HuH-7.5 (cell line): ENCODE results near the gene MGLL.
A peak's percentile ranks its signal among the peaks of the same experiment; 100 is the strongest.

ENCODE experiments used
- DNase-seq: peaks from one replicate; pipeline ENCODE4 v3.0.0; 2011; ENCODE audit warnings: low spot score

Gene MGLL

DNA sequence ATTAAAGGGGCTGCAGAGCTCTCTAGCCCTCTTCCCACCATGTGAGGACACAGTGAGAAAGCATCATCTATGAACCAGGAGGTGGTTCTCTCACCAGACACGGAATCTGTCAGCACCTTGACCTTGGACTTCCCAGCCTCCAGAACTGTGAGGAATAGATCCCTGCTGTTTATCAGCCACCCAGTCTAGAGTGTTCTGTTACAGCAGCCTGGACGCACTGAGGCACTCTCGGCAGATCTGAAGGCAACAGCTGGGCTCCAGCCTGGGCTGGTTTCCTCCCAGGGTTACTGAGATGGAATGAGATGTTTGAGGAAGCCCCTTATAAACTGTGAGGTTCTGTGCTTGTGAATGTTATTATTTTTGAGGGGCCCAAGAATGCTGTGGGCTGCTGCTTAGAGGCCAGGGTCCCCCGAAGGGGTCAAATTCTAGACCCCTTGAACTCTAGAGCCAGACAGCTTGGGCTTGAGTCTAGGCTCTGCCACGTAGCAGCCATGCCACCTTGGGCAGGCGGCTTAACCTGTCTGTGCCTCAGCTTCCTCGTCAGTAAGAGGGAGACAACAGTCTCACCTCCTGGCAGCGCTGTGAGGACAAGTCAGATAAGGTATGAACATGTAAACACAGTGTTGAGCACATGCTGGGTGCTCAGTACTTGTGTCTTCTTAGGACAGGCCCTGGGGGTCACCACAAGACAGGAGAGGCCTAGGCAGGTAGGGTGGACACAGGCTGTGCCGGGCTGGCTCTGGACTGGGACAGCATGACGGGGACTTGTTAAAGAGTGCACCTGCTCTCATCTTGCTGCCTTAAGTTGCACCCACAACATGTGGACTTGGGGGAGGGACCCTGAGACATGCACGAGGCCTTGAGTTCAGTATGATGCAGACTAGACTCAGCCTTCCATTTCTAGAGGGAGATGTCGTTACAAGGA lies 49.2 kb downstream of the MGLL start:
- DNase-seq = no peak

DNA sequence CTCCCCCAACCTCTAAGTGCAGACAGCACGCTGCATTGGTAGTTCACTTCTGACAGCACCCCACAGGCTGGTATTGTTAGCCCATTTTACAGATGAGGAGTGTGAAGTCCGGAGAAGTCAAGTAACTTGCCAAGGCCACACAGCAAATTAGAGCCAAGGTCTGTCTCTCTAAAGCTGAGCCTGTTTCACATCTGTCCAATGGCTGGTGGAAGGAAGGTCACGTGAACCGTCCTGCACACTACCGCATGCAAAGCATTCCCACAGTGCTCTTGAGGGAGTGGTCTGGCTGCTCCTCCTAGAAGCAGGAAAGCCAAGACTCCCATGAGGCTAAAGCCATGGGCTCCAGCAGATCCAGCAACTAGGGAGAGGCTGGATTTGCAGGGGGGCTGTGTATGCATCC lies 50.0 kb downstream of the MGLL start:
- DNase-seq = no peak

DNA sequence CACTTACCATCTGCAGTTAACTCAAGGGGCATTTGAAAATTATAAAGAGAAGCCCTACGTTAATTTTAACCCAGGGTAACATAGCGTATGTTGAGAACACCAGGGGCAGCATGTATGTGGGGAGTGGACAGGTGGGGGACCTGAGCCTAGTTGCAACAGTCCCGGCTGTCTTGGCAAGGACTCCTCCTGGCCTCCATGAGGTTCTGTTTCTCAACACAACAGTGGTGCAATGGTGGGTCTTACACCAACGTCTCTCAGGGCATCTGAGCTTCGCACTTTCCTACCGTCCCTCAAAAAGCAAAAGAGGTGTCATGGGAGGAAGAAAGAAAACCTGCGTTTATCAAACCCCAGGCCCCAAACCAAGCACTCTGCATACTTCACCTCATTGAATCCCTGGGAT lies 50.6 kb downstream of the MGLL start:
- no peak for DNase-seq

DNA sequence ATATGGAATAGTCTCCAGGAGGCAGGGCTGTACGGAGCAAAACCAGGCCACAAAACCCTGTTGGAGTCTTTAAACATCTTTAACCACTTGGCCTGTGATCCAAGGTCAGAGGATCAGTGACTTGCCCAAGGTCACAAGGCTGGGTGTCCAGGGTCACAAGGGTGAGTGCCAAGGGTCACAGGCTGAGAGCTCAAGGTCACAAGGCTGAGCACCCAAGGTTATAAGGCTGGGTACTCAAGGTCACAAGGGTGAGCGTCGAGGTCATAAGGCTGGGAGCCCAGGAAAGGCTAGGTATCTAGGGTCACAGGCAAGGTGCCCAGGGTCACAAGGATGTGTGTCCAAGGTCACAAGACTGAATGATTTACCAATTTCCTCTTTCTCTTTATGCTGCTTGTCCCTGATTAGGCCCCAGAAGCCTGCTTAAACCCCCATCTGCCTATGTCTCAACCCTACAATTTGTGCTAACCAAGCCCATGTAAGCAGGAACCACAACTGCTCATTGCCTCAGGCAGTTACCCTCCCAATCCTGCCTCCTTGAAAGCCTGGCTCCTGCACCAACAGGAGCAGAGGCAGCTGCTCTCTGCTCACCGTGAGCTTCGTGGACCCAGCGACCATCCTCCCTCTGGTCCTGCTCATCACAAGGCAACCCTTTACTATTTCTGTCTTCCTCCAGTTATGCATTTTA lies 51.5 kb downstream of the MGLL start:
- DNase-seq = no peak

DNA sequence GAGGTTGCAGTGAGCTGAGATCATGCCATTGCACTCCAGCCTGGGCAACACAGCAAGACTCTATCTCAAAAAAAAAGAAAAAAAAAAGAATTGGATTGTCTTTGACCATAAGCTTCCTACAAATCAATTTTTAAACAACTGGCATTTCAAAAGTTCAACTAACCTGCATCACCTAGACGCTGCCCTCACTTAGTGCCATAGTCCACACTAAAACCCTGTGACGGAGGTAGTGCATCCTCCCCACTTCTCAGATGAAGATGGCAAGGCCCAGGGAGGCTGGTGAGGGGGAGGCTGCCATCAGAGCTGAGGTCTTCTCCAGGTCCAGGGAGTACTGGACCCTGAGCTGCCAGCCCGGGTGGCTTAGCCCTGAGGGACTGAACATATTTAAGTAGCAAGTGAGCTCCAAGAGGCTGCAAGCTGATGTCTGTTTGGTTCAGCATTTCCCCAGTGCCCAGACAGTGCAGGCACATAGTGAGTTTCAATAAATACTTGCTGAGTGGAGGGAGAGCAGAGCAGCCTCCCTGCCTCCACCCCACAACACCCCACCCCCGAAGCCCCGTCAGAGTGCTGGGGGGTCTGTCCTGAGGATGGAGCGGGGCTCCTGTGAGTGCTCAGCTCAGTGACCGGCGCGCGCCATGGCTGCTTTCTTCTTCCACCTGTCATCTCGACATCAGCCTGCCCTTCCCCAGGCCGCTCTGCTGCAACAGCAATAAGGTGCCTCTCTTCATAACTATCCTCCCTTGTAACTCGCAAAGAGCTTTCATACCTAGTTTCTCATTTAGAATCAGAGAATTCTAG lies 52.8 kb downstream of the MGLL start:
- no peak for DNase-seq

DNA sequence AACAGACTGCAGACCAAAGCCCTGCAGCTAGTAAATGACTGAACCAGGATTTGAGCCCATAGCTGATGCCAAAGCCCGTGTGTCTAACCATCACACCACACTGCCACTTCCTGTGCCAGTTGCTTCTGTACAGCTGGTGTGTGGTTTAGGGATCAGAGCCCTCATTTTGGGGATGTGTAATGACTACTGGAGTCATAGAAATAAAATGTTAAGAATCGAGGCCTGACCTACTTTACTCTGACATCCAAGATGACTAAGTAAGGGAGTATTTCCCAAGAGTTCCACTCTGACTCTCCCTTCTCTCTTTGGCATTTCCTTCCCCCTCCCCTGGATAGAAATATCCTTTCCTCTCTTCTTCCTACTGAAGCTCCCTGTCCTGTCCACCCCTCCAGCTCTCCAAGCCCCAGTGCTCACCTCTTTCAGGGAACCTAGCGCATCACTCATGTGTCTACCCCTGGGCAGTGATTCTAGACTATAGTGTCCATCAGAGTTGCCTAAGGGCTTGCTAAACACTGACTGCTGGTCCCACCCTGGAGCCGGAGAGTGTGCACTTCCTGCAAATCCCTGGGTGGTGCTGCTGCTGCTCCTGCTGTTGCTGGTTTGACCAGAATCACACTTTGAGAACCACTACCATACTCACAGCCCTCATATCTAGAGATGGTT lies 53.8 kb downstream of the MGLL start:
- peak; percentile 45 for DNase-seq

DNA sequence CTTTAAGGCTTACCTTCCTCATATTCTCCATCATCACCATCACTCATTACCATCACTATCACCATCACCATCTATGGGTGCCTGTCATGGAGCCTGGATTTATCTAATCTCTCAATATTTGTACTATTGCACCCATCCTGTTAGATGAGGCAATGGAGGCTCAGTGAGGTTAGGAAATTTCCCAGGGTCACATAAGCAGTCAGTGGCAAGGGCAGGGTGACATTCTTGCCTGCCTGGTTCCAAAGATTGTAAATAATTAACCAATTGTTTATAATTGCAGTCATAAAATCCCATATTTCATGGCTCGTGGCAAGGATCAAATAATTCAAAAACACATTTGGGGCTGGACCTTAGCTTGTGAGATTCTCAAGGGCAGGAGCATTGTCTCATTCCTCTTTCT lies 55.2 kb downstream of the MGLL start:
- peak; percentile 86 for DNase-seq

DNA sequence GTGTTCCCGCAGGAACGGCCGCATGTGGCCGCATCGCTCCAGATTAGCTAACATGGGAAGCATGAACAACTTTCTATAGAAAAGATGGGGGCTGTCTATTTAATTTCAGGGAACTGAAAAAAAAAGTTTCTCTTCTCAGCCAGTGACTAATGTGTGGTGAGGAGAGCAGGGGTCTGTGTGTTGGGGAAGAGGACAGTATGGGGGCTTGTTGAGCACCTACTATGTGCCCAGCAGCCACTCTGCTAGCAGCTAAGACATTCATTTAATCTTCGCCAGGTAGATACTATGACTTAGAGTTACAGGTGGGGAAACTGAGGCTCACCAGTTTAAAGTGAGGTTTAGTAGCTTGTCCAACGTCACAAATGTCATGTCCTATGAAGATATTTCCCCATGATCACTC lies 56.6 kb downstream of the MGLL start:
- DNase-seq = no peak

DNA sequence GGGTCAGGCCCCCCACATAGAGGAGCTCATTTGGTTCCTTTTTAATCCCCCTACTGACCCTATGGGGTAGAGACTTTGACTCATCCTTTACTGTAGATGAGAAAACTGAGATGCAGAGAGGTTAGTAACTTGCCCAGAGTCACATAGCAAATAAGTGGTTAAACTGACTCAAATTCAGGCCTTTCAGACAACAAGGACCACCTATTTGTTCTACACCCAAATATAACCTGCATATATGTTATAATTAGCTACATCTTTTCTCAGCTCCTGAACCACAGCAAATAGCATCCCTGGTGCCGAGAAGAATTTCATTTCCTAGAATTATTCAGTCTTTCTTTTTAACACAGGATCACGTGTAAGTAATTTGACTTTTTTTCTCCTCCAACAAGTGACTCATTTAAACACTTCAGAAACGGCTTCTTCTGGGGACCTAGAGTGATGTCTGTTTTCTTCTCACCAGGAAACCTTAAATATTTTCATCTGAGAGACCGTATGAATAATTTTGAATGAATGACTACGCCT lies 57.4 kb downstream of the MGLL start:
- DNase-seq = no peak

DNA sequence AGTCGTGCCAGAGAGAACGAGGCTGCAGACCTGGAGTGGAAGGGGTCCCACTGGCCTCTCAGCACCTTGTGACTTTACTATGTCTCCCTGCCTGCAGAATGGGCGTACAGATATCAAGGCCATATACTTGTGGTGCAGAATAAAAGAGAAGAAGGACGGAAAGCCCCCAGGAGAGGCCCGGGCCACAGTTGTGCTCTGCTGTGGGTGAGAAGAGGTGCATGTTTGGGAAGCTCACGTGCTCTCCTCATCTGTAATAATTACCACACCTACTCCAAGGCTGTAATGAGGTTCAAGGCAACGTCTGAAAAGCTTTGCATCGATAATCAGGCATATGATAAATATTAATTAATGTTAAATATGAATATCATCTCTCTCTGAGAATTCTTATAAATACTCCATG lies 58.0 kb downstream of the MGLL start:
- no peak for DNase-seq

DNA sequence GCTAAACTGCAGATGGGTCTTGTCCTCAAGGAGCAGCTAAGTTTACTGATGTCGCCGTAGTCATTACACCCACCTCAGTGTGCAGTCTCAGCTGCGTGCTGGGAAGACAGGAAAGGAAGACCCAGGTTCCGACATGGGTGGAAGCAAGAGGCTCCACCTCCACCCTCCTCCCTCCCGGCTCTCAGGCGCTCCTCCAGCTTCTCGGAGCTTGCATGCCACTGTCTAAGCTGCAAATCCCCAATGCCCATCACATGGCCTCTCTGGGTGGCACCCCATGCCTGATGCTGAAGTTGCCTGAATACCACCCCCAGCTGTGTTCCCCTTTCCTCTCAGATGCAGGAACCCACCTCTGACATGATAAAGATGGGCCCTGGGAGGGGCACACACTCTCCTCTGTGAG lies 58.5 kb downstream of the MGLL start:
- DNase-seq = no peak

DNA sequence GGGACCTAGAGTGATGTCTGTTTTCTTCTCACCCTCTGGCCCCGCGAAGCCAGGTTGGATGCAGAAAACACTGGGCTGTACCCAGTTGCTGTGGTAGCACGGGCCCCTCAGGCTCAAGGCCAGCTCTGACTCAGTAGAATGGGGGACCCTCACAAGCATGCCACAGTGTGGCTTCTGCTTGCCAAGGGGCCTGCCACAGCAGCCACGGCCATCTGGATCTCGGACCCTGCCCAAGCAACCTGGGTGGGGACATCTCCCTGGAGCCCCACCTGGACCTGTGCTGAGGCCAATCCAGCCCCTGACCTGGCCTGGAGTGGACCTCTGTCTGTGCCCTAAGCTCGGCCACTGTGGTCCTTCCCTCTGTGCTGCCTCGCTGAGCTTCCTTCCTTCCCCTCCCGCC lies 59.0 kb downstream of the MGLL start:
- DNase-seq = no peak

DNA sequence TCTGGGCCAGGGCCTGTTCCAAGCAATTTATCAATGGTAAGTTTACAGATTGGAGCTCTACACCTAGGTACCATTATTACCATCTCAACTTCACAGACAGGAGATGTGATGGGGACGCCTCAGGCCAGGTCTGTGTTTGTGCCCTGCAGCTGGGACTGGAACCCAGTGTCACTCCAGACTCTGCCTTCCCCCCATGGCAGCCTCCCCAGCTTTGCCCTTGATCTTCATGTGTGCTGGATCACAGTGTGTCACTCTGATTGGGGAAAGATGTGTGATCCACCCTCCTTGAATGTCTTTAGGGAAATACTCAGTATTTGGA lies 59.6 kb downstream of the MGLL start:
- no peak for DNase-seq

DNA sequence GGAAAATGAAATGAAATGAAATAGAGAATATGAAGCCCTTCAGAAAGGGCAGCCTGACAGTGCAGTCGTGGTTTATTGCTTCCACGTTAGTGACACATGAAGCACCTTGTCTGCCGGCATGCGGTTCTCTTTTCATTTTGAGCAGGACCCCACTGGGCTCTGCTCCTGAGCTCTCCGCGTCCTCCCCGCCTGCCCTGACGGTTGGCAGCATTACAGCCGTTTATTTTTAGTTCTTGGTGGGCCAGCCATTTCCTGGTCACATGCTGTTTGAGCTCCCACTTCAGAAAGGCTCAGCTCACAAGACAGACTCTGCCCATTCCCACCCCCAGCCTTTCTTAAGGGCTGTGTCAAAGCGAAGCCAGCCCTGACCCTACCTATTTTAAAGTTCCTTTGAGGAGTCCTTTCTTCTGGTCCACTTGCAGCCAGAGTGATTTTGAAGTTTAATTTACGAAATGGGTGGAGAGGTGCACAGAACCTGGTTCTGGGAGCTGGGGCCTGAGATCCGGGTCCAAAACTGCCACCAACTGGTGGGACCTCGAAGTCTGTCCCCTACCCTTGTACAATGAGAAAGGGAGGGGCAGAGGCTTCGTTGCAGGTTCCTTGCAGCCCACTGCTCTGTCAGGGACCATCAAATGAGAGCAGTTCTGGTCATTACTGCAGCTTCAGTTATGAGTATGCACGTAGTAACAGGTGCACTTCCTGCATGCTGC lies 60.1 kb downstream of the MGLL start:
- DNase-seq = no peak

DNA sequence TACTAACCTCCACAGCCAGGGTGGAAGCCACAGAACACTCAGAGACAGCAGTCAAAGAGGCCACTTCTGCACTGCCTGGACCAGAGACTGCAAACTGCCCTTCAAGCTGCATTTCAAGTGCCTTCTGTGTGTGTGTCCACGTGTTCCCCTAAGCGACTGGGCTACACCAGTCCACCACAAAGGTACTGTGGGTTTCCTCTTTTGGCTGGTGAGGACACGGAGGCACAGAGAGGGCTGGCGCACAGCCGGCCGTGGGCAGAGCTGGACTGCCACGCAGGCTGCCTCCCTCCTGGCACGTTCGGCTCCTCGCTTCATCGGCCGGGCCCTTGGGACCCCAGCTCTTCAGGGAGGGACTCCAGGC lies 60.9 kb downstream of the MGLL start:
- DNase-seq = no peak

DNA sequence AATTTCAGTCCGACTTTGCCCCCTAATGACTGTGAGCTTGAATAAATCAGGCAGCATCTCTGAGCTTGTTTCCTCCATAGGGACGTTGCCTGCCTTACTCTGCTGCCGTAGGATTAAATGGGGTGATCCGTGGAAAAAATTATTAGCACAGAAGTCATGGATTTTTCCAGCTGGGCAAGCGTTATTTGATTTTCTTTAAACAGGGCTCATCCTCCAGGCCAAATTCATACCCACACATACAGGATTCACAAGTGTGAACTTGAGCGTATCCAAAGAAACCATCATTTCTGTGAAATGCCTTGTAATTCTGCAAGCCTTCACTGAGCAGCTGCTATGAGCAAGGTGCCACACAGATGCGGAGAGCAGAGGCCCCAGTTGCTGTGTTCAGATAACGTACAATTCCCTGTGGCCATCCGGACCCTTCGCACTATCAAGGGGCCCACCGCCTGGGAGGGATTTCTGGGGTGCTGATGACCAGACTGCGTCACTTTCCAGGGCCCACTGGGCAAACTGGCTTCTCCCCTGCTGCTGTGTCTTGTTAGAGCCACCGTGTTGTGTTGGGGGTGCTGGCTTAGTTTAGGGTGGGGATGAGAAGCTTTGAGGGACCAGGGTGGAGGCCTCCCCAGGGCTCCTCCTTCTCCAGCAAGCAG lies 61.4 kb downstream of the MGLL start:
- DNase-seq = no peak

DNA sequence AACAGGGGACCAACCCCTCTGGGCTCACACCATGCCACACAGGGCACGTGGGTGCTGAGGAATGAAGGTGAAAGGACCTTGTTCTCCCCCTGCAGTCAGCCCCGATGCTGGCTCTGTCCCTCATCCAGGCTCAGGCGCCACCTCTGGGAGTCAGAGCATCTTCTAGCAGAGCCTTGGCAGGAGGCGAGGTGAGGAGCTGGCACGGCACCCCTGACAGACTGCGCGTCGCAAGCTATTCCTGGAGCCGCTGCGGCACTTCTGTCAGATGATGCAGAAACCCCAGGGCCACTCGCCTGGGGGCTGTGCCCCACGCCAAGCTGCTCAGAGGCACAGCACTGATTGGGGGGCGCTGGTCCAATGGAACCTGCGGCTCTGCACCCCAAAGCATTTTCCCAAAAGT lies 62.0 kb downstream of the MGLL start:
- no peak for DNase-seq

DNA sequence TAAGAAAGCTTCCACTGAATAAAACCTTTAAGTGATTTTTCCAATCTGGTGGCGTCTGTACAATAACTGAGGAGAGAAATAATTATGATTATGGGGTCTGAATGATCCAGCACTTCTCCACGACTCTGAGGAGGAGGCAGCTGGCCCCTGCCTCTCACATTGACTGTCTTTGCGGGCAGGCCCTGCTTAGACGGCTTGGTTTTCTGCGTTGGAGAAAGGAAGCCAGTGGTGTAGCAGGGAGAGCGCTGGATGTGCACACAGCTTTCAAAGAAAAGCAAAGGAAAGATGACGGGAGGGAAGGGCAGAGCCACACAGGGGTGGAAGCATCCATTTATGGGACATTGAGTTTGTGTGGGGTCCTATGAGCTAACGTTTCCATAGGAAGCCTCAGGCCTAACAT lies 62.5 kb downstream of the MGLL start:
- DNase-seq = no peak

DNA sequence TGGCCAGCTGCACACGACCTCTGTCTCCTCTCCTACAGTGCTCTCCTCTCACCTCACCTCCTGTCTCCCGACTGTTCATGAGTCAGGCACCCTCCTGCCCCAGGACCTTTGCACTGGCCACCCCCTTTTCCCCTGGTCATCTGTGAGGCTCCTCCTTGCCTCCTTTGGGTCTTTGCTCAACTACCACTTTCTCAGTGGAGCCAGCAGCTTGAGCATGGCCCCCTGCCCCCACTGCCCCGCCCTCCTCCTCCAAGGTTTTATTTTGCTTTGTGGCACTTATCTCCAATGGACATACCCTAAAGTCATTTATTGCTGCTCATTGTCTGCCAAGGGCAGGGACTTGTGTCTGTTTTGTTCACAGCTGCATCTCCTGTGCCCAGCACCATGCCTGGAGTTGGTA lies 64.3 kb downstream of the MGLL start:
- DNase-seq = no peak

DNA sequence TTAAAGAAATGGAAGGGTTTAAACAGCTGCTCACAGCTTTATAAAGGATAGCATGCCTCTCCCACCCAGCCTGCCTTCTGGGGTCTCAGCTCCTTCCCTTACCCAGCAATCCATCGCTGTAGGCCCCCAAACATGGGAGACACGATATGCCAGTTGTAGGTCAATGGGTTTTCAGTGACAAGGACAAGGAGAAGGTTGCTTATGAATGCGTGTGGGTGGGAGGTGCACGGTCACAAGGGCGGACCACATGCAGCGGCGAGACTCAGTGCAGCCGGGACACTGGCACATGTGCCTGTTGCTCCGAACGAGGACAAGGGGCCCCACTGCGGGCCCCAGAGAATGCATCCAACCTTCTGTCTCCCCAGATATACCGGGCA lies 67.0 kb downstream of the MGLL start:
- DNase-seq = no peak
